ACC112 (cell line): Measurements from ENCODE around the gene PTPRG.

Experiments
- H2AFZ ChIP-seq: fragments of 200-600 bp; sonication (generic); one replicate; pipeline ENCODE4 v1.6.0; 2017; ENCODE audit warnings: antibody characterized with exemption, low read length; ENCODE audit not compliant: unreplicated experiment
- H3K27ac ChIP-seq: fragments of 200-600 bp; sonication (generic); 2 replicates; pipeline ENCODE4 v1.5.1; 2014; ENCODE audit warnings: low read depth, mild to moderate bottlenecking, antibody characterized with exemption, low read length, moderate library complexity
- H3K27me3 ChIP-seq: fragments of 200-600 bp; sonication (generic); 2 replicates; pipeline ENCODE4 v1.6.1; 2014; ENCODE audit warnings: mild to moderate bottlenecking, antibody characterized with exemption, low read length, moderate library complexity, mixed read lengths; ENCODE audit not compliant: insufficient read depth
- H3K36me3 ChIP-seq: fragments of 200-600 bp; sonication (generic); 2 replicates; pipeline ENCODE4 v1.6.1; 2016; ENCODE audit warnings: mild to moderate bottlenecking, antibody characterized with exemption, low read length, moderate library complexity, mixed read lengths; ENCODE audit not compliant: insufficient read depth
- H3K4me1 ChIP-seq: fragments of 200-600 bp; sonication (generic); one replicate; pipeline ENCODE4 v1.6.1; 2016; ENCODE audit warnings: low read length, mixed read lengths; ENCODE audit not compliant: insufficient read depth, unreplicated experiment, control insufficient read depth
- H3K4me3 ChIP-seq: fragments of 200-600 bp; sonication (generic); 2 replicates; pipeline ENCODE4 v1.5.1; 2014; ENCODE audit warnings: mild to moderate bottlenecking, low read depth, low read length
- H3K79me2 ChIP-seq: fragments of 200-600 bp; sonication (generic); one replicate; pipeline ENCODE4 v1.6.0; 2016; ENCODE audit warnings: low read length; ENCODE audit not compliant: control insufficient read depth, unreplicated experiment, insufficient read depth

Gene PTPRG

GRCh38 chr3:62117903-62118548 lies 556.7 kb downstream of the PTPRG start:
- no peaks in the 10 kb centered on the region for H3K36me3 ChIP-seq
- no peaks in the 10 kb centered on the region for H3K27me3 ChIP-seq
- no peak overlapping the region for H3K4me3 ChIP-seq
- no peak overlapping the region for H2AFZ ChIP-seq
- H3K27ac ChIP-seq: no peak overlapping the region
- no peaks in the 10 kb centered on the region for H3K79me2 ChIP-seq
- H3K4me1 ChIP-seq: no peaks in the 10 kb centered on the region

GRCh38 chr3:62119139-62119538 lies 557.8 kb downstream of the PTPRG start:
- Histone ChIP-seq H3K4me1 (no peaks in the 10 kb centered on the region), H3K27ac (no peak overlapping the region), H3K27me3 (no peaks in the 10 kb centered on the region), H3K79me2 (no peaks in the 10 kb centered on the region), H3K36me3 (no peaks in the 10 kb centered on the region), H3K4me3 (no peak overlapping the region), H2AFZ (no peak overlapping the region)

- Histone ChIP-seq H3K27me3 (no peaks in the 10 kb centered on the region), H2AFZ (no peak overlapping the region), H3K79me2 (no peaks in the 10 kb centered on the region), H3K27ac (no peak overlapping the region), H3K4me1 (no peaks in the 10 kb centered on the region), H3K36me3 (no peaks in the 10 kb centered on the region), H3K4me3 (no peak overlapping the region)
Observed at GRCh38 chr3:62122819-62123218, 561.4 kb downstream of the PTPRG start.

GRCh38 chr3:62125380-62125779 lies 564.0 kb downstream of the PTPRG start:
- Histone ChIP-seq H3K79me2 (no peaks in the 10 kb centered on the region), H3K4me3 (no peak overlapping the region), H3K36me3 (no peaks in the 10 kb centered on the region), H3K27me3 (no peaks in the 10 kb centered on the region), H3K4me1 (no peaks in the 10 kb centered on the region), H2AFZ (no peak overlapping the region), H3K27ac (no peak overlapping the region)

- no peak overlapping the region for H3K27ac ChIP-seq
- no peaks in the 10 kb centered on the region for H3K4me1 ChIP-seq
- H2AFZ ChIP-seq: no peak overlapping the region
- H3K36me3 ChIP-seq: no peaks in the 10 kb centered on the region
- no peak overlapping the region for H3K4me3 ChIP-seq
- H3K79me2 ChIP-seq: no peaks in the 10 kb centered on the region
- H3K27me3 ChIP-seq: no peaks in the 10 kb centered on the region
Observed at GRCh38 chr3:62127116-62127515, 565.7 kb downstream of the PTPRG start.

GRCh38 chr3:62128051-62128450 lies 566.7 kb downstream of the PTPRG start:
- no peak overlapping the region for H3K27ac ChIP-seq

GRCh38 chr3:62128681-62129080 lies 567.3 kb downstream of the PTPRG start:
- no peaks in the 10 kb centered on the region for H3K36me3 ChIP-seq
- H3K79me2 ChIP-seq: no peaks in the 10 kb centered on the region
- no peak overlapping the region for H2AFZ ChIP-seq
- H3K4me1 ChIP-seq: no peaks in the 10 kb centered on the region
- H3K4me3 ChIP-seq: no peak overlapping the region
- H3K27ac ChIP-seq: no peak overlapping the region
- H3K27me3 ChIP-seq: no peaks in the 10 kb centered on the region

More at GRCh38 chr3:62128051-62128450, 566.7 kb downstream of the PTPRG start:
- H3K27me3 ChIP-seq: no peaks in the 10 kb centered on the region
- H3K79me2 ChIP-seq: no peaks in the 10 kb centered on the region
- H3K4me3 ChIP-seq: no peak overlapping the region
- H2AFZ ChIP-seq: no peak overlapping the region
- H3K36me3 ChIP-seq: no peaks in the 10 kb centered on the region
- H3K4me1 ChIP-seq: no peaks in the 10 kb centered on the region

- Histone ChIP-seq H3K4me1 (peaks cover 9% of the 10 kb centered on the region), H3K27ac (no peak overlapping the region), H3K4me3 (no peak overlapping the region), H2AFZ (no peak overlapping the region), H3K27me3 (no peaks in the 10 kb centered on the region), H3K79me2 (no peaks in the 10 kb centered on the region), H3K36me3 (no peaks in the 10 kb centered on the region)
Observed at GRCh38 chr3:62131050-62131449, 569.7 kb downstream of the PTPRG start.

GRCh38 chr3:62131620-62132019 lies 570.2 kb downstream of the PTPRG start:
- Histone ChIP-seq H3K4me3 (no peak overlapping the region), H3K27ac (no peak overlapping the region), H3K4me1 (peaks cover 9% of the 10 kb centered on the region), H3K27me3 (no peaks in the 10 kb centered on the region), H2AFZ (no peak overlapping the region), H3K79me2 (no peaks in the 10 kb centered on the region), H3K36me3 (no peaks in the 10 kb centered on the region)

- Histone ChIP-seq H3K4me1 (peaks cover 9% of the 10 kb centered on the region), H3K27ac (no peak overlapping the region), H2AFZ (no peak overlapping the region), H3K79me2 (no peaks in the 10 kb centered on the region), H3K4me3 (no peak overlapping the region), H3K27me3 (no peaks in the 10 kb centered on the region), H3K36me3 (no peaks in the 10 kb centered on the region)
Observed at GRCh38 chr3:62132027-62132602, 570.7 kb downstream of the PTPRG start.

- H3K36me3 ChIP-seq: no peaks in the 10 kb centered on the region
- no peaks in the 10 kb centered on the region for H3K79me2 ChIP-seq
- no peaks in the 10 kb centered on the region for H3K27me3 ChIP-seq
- no peak overlapping the region for H3K4me3 ChIP-seq
- no peak overlapping the region for H3K27ac ChIP-seq
- peaks cover 9% of the 10 kb centered on the region for H3K4me1 ChIP-seq
- no peak overlapping the region for H2AFZ ChIP-seq
Observed at GRCh38 chr3:62133015-62133414, 571.6 kb downstream of the PTPRG start.
